ENCODE data around the gene PPFIBP1.

DNA sequence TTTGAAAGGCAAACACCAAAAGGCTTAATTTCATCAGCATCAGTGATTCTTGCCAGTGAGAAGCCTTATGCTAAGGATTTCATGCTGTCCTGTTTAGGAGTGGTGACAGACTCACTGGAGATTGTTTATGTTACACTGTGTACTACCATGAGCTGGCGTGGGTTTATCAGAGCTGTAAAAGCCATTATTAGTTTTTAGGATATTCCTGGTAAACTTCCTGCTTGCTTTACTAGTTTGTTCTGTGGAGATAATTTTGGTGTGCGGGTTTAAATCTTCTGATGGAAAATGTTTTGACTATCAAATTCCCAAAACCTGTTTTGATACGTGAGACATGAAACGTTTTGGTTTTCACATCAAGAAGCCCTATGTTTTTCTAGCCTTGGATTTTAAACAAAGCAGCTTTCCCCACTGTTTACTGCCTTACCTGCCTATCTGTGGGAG, 15.2 kb downstream of the PPFIBP1 start:
- TF ChIP-seq, protein P1, sequence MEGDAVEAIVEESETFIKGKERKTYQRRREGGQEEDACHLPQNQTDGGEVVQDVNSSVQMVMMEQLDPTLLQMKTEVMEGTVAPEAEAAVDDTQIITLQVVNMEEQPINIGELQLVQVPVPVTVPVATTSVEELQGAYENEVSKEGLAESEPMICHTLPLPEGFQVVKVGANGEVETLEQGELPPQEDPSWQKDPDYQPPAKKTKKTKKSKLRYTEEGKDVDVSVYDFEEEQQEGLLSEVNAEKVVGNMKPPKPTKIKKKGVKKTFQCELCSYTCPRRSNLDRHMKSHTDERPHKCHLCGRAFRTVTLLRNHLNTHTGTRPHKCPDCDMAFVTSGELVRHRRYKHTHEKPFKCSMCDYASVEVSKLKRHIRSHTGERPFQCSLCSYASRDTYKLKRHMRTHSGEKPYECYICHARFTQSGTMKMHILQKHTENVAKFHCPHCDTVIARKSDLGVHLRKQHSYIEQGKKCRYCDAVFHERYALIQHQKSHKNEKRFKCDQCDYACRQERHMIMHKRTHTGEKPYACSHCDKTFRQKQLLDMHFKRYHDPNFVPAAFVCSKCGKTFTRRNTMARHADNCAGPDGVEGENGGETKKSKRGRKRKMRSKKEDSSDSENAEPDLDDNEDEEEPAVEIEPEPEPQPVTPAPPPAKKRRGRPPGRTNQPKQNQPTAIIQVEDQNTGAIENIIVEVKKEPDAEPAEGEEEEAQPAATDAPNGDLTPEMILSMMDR (optimal IDR thresholded peaks at IDR 0.05 in 1 of 3, IDR thresholded peaks at IDR 0.05 in 1 of 3, conservative IDR thresholded peaks at IDR 0.05 in 1 of 3; ENCODE audit: extremely low read depth in 1 of 3, insufficient read depth in 2 of 3, low read length in 3 of 3) = no peak
- TF ChIP-seq EZH2 (IDR thresholded peaks at IDR 0.05; ENCODE audit: low read length) = no peak
